Ishikawa (cell line): Measurements from ENCODE around the gene LAMP5.

Source experiments
- RAD21 ChIP-seq: IDR thresholded peaks from 2 replicates; pipeline ENCODE4 v1.6.1; 2012; ENCODE audit warnings: low read depth
- TAF1 ChIP-seq: IDR thresholded peaks from 2 replicates; pipeline ENCODE4 v1.6.1; 2012; ENCODE audit warnings: low read depth, mild to moderate bottlenecking
- TF ChIP-seq, protein P1 (sequence below): IDR thresholded peaks from 2 replicates; pipeline ENCODE4 v1.6.1; 2012; ENCODE audit warnings: low read depth, mild to moderate bottlenecking

- no peak for TF ChIP-seq TAF1
- TF ChIP-seq, protein P1, sequence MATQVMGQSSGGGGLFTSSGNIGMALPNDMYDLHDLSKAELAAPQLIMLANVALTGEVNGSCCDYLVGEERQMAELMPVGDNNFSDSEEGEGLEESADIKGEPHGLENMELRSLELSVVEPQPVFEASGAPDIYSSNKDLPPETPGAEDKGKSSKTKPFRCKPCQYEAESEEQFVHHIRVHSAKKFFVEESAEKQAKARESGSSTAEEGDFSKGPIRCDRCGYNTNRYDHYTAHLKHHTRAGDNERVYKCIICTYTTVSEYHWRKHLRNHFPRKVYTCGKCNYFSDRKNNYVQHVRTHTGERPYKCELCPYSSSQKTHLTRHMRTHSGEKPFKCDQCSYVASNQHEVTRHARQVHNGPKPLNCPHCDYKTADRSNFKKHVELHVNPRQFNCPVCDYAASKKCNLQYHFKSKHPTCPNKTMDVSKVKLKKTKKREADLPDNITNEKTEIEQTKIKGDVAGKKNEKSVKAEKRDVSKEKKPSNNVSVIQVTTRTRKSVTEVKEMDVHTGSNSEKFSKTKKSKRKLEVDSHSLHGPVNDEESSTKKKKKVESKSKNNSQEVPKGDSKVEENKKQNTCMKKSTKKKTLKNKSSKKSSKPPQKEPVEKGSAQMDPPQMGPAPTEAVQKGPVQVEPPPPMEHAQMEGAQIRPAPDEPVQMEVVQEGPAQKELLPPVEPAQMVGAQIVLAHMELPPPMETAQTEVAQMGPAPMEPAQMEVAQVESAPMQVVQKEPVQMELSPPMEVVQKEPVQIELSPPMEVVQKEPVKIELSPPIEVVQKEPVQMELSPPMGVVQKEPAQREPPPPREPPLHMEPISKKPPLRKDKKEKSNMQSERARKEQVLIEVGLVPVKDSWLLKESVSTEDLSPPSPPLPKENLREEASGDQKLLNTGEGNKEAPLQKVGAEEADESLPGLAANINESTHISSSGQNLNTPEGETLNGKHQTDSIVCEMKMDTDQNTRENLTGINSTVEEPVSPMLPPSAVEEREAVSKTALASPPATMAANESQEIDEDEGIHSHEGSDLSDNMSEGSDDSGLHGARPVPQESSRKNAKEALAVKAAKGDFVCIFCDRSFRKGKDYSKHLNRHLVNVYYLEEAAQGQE: no peak
- no peak for TF ChIP-seq RAD21
Measured at GRCh38 chr20:9550871-9551270, 36.5 kb downstream of the LAMP5 start.
